OCI-LY3 (cell line): Measurements from ENCODE around the gene ALS2CL.

Experiments used
- H2AFZ ChIP-seq: fragments of 200-600, 300-600 bp; shearing (Covaris generic); 2 replicates; pipeline ENCODE4 v1.6.0; 2014; ENCODE audit warnings: antibody characterized with exemption, low read depth, low read length
- H3K27ac ChIP-seq: fragments of 200-600, 300-600 bp; sonication (generic); 2 replicates; pipeline ENCODE4 v1.5.1; 2014; ENCODE audit warnings: mild to moderate bottlenecking, low read length, moderate library complexity, mixed read lengths
- H3K27me3 ChIP-seq: fragments of 200-600, 300-600 bp; sonication (generic); 2 replicates; pipeline ENCODE4 v1.6.1; 2014; ENCODE audit warnings: low read depth, low read length, mixed read lengths
- H3K36me3 ChIP-seq: fragments of 200-600, 300-600 bp; sonication (generic); replicated peaks from 2 replicates; pipeline ENCODE3; 2014; ENCODE audit warnings: low read depth, low read length, mixed read lengths
- H3K4me1 ChIP-seq: fragments of 300-600, 200-600 bp; sonication (generic); 2 replicates; pipeline ENCODE4 v1.6.1; 2014; ENCODE audit warnings: low read length, mixed read lengths
- H3K4me2 ChIP-seq: fragments of 200-600, 300-600 bp; sonication (generic); 2 replicates; pipeline ENCODE4 v1.6.1; 2014; ENCODE audit warnings: low read length, mixed read lengths
- H3K4me3 ChIP-seq: fragments of 300-600, 200-600 bp; sonication (generic); 2 replicates; pipeline ENCODE4 v1.5.1; 2014; ENCODE audit warnings: antibody characterized with exemption, mild to moderate bottlenecking, low read length, moderate library complexity
- H3K79me2 ChIP-seq: fragments of 300-600, 200-600 bp; shearing (Covaris generic); 2 replicates; pipeline ENCODE4 v1.6.1; 2014; ENCODE audit warnings: mild to moderate bottlenecking, low read length, mixed read lengths
- H3K9ac ChIP-seq: fragments of 300-600, 200-600 bp; shearing (Covaris generic); 2 replicates; pipeline ENCODE4 v1.6.0; 2014; ENCODE audit warnings: mild to moderate bottlenecking, low read length, moderate library complexity
- H3K9me3 ChIP-seq: fragments of 200-600, 300-600 bp; shearing (Covaris generic); 2 replicates; pipeline ENCODE4 v1.6.1; 2014; ENCODE audit warnings: low read length, mixed read lengths; ENCODE audit not compliant: insufficient read depth
- H4K20me1 ChIP-seq: fragments of 200-600, 300-600 bp; sonication (generic); 2 replicates; pipeline ENCODE4 v1.6.1; 2016; ENCODE audit warnings: low read length, mixed read lengths; ENCODE audit not compliant: insufficient read depth
- EZH2phosphoT487 ChIP-seq: fragments of 200-600 bp; shearing (Covaris generic); IDR thresholded peaks from 2 replicates; pipeline ENCODE4 v1.6.1; 2018; ENCODE audit warnings: antibody characterized with exemption, mixed run types, low read depth
- TF ChIP-seq, protein P1 (sequence below): fragments of 200-600, 300-600 bp; sonication (generic); IDR thresholded peaks from 2 replicates; pipeline ENCODE4 v1.5.1; 2014; ENCODE audit warnings: antibody characterized with exemption, low read length, low read depth

The ALS2CL gene

DNA sequence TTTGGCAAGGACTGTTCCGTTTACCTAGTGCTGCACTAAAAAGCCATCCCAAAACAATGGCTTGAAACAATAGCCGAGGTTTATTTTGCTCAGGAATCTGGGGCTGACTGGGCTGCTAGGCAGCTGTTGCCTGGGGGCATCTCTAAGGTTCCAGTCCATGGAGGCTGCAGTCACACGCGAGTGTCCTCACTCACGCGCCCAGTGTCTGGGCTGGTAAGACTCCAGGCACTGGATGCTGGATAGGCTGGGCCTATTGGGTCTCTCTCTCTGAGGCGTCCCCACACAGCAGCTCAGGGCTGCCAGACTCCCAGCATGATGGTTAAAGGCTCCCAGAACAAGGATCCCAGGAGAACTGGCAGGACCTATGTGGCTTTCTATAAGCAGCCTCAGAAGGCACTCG lies 34.2 kb downstream of the ALS2CL start:
- H3K4me1 ChIP-seq: no peaks in the 10 kb centered on the region
- no peaks in the 10 kb centered on the region for H3K79me2 ChIP-seq
- no peak overlapping the region for H3K9ac ChIP-seq
- peaks cover 22% of the 10 kb centered on the region; the same call in 1 of the 2 replicates for H3K27me3 ChIP-seq
- H4K20me1 ChIP-seq: no peaks in the 10 kb centered on the region
- H3K36me3 ChIP-seq: no peaks in the 10 kb centered on the region
- no peak for TF ChIP-seq EZH2phosphoT487
- TF ChIP-seq, protein P1, sequence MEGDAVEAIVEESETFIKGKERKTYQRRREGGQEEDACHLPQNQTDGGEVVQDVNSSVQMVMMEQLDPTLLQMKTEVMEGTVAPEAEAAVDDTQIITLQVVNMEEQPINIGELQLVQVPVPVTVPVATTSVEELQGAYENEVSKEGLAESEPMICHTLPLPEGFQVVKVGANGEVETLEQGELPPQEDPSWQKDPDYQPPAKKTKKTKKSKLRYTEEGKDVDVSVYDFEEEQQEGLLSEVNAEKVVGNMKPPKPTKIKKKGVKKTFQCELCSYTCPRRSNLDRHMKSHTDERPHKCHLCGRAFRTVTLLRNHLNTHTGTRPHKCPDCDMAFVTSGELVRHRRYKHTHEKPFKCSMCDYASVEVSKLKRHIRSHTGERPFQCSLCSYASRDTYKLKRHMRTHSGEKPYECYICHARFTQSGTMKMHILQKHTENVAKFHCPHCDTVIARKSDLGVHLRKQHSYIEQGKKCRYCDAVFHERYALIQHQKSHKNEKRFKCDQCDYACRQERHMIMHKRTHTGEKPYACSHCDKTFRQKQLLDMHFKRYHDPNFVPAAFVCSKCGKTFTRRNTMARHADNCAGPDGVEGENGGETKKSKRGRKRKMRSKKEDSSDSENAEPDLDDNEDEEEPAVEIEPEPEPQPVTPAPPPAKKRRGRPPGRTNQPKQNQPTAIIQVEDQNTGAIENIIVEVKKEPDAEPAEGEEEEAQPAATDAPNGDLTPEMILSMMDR: no peak
- H3K4me2 ChIP-seq: no peak overlapping the region
- H3K27ac ChIP-seq: no peak overlapping the region
- H3K9me3 ChIP-seq: no peaks in the 10 kb centered on the region
- H2AFZ ChIP-seq: no peak overlapping the region
- H3K4me3 ChIP-seq: no peak overlapping the region

DNA sequence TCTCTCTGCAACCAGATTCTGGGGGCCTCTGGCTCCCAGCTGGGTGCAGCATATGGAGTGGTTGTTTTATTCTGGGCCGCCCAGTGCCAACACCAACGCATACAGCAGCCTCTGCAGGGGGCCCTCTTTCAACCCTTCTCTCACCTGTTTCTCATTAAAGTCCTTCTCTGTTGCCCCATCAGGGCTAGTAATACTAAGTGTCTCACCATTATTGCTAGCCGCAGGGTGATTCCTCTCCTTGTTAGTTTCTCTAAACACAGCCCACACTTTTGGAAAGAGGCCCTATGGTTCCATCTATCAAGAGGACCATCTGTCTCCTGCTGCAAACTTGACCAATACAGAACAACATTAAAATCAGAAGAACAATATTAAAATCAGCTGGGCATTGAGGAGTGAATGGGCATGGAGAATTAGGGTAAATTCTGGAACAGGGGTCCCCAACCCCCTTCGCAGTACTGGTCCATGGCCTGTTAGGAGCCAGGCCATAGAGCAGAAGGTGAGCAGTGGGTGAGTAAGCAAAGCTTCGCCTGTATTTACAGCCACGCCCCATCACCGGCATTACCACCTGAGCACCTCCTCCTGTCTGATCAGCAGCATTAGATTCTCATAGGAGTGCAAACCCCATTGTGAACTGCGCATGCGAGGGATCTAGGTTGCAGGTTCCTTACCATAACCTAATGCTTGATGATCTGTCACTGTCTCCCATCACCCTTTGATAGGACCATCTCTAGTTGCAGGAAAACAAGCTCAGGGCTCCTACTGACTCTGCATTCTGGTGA lies 36.5 kb downstream of the ALS2CL start:
- no peaks in the 10 kb centered on the region for H3K4me1 ChIP-seq
- H3K9ac ChIP-seq: no peak overlapping the region
- H3K4me3 ChIP-seq: no peak overlapping the region
- no peak for TF ChIP-seq EZH2phosphoT487
- TF ChIP-seq, protein P1: no peak
- H3K36me3 ChIP-seq: no peaks in the 10 kb centered on the region
- peaks cover 4% of the 10 kb centered on the region for H3K9me3 ChIP-seq
- H3K27me3 ChIP-seq: peaks cover 21% of the 10 kb centered on the region
- no peaks in the 10 kb centered on the region for H4K20me1 ChIP-seq
- no peak overlapping the region for H3K27ac ChIP-seq
- H3K79me2 ChIP-seq: no peaks in the 10 kb centered on the region
- no peak overlapping the region for H3K4me2 ChIP-seq
- no peak overlapping the region for H2AFZ ChIP-seq

DNA sequence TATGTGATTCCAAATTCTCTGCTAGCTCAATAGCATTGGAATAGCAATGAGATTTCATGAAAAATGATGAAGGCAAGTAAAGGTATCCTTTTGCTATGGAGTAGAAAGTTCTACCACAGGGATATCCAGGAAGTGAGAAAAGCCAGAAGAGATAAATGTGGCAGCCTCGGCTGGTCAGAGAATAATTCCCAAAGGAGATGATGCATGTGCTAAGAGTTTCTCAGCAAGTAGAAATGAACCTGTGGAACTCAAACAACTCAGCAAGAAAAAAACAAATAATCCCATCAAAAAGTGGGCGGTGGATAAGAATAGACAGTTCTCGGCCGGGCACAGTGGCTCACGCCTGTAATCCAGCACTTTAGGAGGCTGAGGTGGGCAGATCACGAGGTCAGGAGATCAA lies 38.2 kb downstream of the ALS2CL start:
- Histone ChIP-seq H3K27ac (no peak overlapping the region), H4K20me1 (no peaks in the 10 kb centered on the region)

DNA sequence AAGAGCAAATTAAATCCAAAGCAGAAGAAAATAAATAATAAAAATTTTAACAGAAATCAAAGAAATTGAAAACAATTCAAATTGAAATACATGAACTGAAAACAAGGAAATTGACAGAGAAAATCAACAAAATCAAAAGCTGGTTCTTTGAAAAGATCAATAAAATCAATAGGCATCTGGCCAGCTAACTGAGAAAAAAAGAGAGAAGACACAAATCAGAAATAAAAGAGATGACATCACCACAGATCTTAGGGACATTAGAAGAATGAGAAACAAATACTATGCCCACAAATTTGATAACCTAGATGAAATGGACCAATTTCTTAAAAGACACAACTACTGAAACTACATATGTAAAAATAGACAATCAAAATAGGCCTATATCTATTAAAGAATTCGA lies 42.4 kb downstream of the ALS2CL start:
- H2AFZ ChIP-seq: no peak overlapping the region
- no peak overlapping the region for H3K4me3 ChIP-seq
- H4K20me1 ChIP-seq: no peaks in the 10 kb centered on the region
- no peaks in the 10 kb centered on the region for H3K79me2 ChIP-seq
- no peak overlapping the region for H3K4me2 ChIP-seq
- no peak overlapping the region for H3K27ac ChIP-seq
- H3K9me3 ChIP-seq: peaks cover 5% of the 10 kb centered on the region
- H3K36me3 ChIP-seq: no peaks in the 10 kb centered on the region
- TF ChIP-seq EZH2phosphoT487: no peak
- TF ChIP-seq, protein P1: no peak
- no peaks in the 10 kb centered on the region for H3K4me1 ChIP-seq
- H3K27me3 ChIP-seq: peaks cover 29% of the 10 kb centered on the region
- H3K9ac ChIP-seq: no peak overlapping the region

More for the DNA sequence above, 38.2 kb downstream of the ALS2CL start:
- Histone ChIP-seq H3K4me1 (no peaks in the 10 kb centered on the region), H3K4me3 (no peak overlapping the region), H2AFZ (no peak overlapping the region), H3K4me2 (no peak overlapping the region), H3K36me3 (no peaks in the 10 kb centered on the region), H3K9ac (no peak overlapping the region), H3K9me3 (peaks cover 5% of the 10 kb centered on the region), H3K27me3 (peaks cover 21% of the 10 kb centered on the region), H3K79me2 (no peaks in the 10 kb centered on the region)
- TF ChIP-seq, protein P1: no peak
- TF ChIP-seq EZH2phosphoT487: no peak
